ENCODE measurements around the gene TNFRSF9. TPM values are rescaled to one million over a fixed set of nuclear protein-coding genes. Genes with fewer than 3 reads are reported as not detected.
A peak's percentile ranks its signal among the peaks of the same experiment; 100 is the strongest.

TNFRSF9 gene
- total and polyA plus RNA-seq, 9 of the 15 experiments (the other 6 are each of a cell fraction or from before 2014, with no cell fraction given), result 0.04 to 0.29 (median 0.08) TPM; not detected in 1

DNA sequence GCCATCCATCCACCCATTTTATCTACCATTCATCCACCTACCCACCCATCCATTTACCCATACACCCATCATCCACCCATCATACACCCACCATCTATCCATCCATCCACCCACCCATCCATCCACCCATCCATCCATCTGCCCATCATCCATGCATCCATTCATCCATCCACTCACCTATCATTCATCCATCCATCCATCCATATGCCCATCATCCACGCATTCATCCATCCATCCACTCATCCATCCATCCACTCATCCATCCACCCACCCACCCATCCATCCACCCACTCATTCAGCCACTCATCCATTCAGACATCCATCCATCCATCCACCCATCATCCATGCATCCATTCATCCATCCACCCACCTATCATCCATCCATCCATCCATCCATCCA, 55.9 kb downstream of the TNFRSF9 start:
- in situ Hi-C loops (cut with MboI), result no loop called here
- CTCF ChIA-PET (ENCODE audit: low intra/inter-chr PET ratio), result interaction anchor here (0.6 kb wide), 1 partner anchor 9 kb away, joined by 4 read pairs; no protein-coding TSS in a partner anchor
- H2AFZ ChIP-seq (ENCODE audit: low read depth, low read length), result no peak overlapping the region
- H3K27ac ChIP-seq (ENCODE audit: extremely low read depth, low read depth, low read length), result no peak overlapping the region
- no peaks in the 10 kb centered on the region for H3K36me3 ChIP-seq (ENCODE audit: control insufficient read depth, insufficient read depth, low read length)
- BruUV-seq (replicated peaks), result no TSS peak
- no peak overlapping the region for H3K4me3 ChIP-seq
- ATAC-seq (no peak), FAIRE-seq (no peak), DNase-seq (ENCODE audit: extremely low read depth in 1 of 4, low spot score in 3 of 4) (no peak)
- H3K4me2 ChIP-seq (ENCODE audit: insufficient read depth, low read length), result no peak overlapping the region
- intact Hi-C loops (cut with micrococcal nuclease), result no loop called here
- no peak overlapping the region for H3K9ac ChIP-seq (ENCODE audit: insufficient read depth in 1 of 2, low read depth in 2 of 2, low read length in 2 of 2)
- peaks cover 0 to 8% of the 10 kb centered on the region in 2 experiments; a peak in 3 of 5 replicates for H3K4me1 ChIP-seq (replicated peaks in 1 of 2; ENCODE audit: control insufficient read depth in 2 of 2, insufficient read depth in 2 of 2, low read length in 2 of 2)
- no peaks in the 10 kb centered on the region for H3K9me3 ChIP-seq (replicated peaks; ENCODE audit: control insufficient read depth, insufficient read depth, low read depth, low read length)
- no peaks in the 10 kb centered on the region for H4K20me1 ChIP-seq (replicated peaks; ENCODE audit: control insufficient read depth, insufficient read depth, low read length)
- POLR2A ChIA-PET, result no interaction called here
- no peaks in the 10 kb centered on the region for H3K79me2 ChIP-seq (ENCODE audit: control insufficient read depth, insufficient read depth, low read length)
- TF ChIP-seq GTF2E2 (tag; IDR thresholded peaks at IDR 0.05) (no peak), HDAC1 (IDR thresholded peaks at IDR 0.05) (0 out of 4 replicates have a peak, but pooled peaks of 1 of the 2 experiments have one; percentile 16), EHMT2 (IDR thresholded peaks at IDR 0.05) (peak; percentile 63; the same call in 1 of the 2 replicates), EGR1 (conservative IDR thresholded peaks at IDR 0.05) (peak; percentile 55), KDM1A (IDR thresholded peaks at IDR 0.05) (peak in 1 of 2 experiments; percentile 26; a peak in 1 of 4 replicates)
- TF ChIP-seq, protein P1, sequence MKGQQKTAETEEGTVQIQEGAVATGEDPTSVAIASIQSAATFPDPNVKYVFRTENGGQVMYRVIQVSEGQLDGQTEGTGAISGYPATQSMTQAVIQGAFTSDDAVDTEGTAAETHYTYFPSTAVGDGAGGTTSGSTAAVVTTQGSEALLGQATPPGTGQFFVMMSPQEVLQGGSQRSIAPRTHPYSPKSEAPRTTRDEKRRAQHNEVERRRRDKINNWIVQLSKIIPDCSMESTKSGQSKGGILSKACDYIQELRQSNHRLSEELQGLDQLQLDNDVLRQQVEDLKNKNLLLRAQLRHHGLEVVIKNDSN (CRISPR knock-in tag; IDR thresholded peaks at IDR 0.05), result no peak
- 0% methylated on average over 1 of the region's 1 CpG for WGBS (ENCODE audit: insufficient coverage, low coverage, missing lambda C conversion rate)
- H3K27me3 ChIP-seq (ENCODE audit: control insufficient read depth in 2 of 2, insufficient read depth in 2 of 2, low read length in 2 of 2), result peaks cover 0 to 14% of the 10 kb centered on the region in 2 experiments; a peak in 4 of 5 replicates
- H3K9me1 ChIP-seq (ENCODE audit: control insufficient read depth, insufficient read depth, low read length), result no peaks in the 10 kb centered on the region

All from K562 (cell line).